ENCODE data around the gene AJAP1.

The AJAP1 gene, protein sequence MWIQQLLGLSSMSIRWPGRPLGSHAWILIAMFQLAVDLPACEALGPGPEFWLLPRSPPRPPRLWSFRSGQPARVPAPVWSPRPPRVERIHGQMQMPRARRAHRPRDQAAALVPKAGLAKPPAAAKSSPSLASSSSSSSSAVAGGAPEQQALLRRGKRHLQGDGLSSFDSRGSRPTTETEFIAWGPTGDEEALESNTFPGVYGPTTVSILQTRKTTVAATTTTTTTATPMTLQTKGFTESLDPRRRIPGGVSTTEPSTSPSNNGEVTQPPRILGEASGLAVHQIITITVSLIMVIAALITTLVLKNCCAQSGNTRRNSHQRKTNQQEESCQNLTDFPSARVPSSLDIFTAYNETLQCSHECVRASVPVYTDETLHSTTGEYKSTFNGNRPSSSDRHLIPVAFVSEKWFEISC

DNA sequence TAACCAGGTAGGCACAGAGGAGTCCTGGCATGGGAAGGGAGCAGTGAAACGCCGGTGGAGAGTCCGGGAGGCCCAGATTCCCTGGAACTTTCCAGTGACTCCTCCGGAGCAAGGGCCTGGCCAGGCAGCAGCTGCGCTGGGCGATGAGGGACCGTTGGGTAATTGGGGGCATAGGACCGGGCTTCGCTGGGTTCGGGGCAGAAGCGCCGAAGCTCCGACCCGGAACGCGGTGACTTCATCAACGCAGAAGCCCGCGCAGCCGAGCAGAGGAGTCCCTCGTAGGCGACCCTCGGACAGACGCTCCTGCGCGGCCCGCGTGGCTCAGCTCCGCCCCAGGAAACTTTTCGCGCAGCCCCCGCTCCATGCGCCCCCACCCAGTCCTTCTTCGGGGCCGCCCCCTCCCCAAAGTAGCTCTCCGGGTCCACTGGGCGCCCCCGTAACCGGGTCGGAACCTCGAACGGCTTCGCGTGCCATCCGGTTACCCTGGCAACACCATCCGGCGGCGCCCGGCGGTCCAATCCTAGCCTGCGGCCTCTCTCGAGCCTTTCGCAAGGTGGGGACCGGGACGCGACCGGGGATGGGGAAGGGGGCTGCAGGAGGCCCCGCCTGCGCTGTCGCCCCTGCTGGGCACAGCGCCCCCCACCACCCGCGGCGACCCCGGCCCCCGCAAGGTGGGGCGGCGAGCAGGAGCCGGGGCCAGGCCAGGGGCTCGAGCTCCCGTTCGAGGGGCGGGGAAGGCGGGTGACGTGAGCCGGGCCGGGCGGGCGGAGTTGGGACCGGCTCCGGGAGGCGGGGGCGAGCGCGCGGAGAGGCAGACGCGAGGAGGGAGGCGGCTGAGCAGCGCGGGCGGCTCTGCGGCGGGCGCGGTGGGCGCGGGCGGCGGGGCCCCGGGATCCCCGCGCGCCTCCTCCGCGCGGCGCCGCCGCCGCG, at the start of gene AJAP1:
TSS of gene AJAP1 (plus strand) at position 814 of the 930 bp plus-strand sequence. CDS start 817 bp downstream, outside the sequence.
- no peaks in the 10 kb centered on the region for H3K36me3 ChIP-seq
- peaks cover 57% of the 10 kb centered on the region for H4K20me1 ChIP-seq
- H3K27ac ChIP-seq = peak within 1 kb of the TSS; percentile 42; the same call in 1 of the 2 replicates
- H3K9ac ChIP-seq = peak within 1 kb of the TSS; percentile 58; the same call in 1 of the 2 replicates
- peak within 1 kb of the TSS; percentile 67 for H3K4me3 ChIP-seq
- H3K9me3 ChIP-seq = no peaks in the 10 kb centered on the region
- peaks cover 66% of the 10 kb centered on the region for H3K4me1 ChIP-seq
- TF ChIP-seq Cebpa-rat (IDR thresholded peaks at IDR 0.05) = no peak
- peak within 1 kb of the TSS; percentile 94 for H3K4me2 ChIP-seq
- peaks cover 80% of the 10 kb centered on the region for H3K27me3 ChIP-seq

DNA sequence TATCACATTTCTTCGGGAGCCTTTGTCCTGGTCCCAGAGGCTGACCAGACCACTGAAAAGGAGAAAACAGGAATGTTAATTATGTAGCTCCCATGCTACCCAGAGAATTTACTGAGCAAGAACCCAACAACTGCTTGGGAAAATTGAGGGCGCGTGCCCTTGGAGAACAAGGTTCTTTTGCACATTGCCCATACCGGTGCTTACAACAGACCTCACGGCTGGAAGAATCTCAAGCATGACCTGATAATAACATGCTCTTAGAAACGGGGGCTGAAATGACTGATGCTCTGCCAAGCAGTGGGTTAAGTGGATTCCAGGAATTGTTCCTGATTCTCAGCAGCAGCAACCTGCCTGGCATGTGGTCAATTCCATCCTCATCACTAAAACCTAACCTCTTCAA, 49.3 kb upstream of the AJAP1 start:
- Histone ChIP-seq H3K4me2 (no peak overlapping the region), H3K4me1 (no peaks in the 10 kb centered on the region), H3K9me3 (peaks cover 9% of the 10 kb centered on the region), H3K27me3 (0 out of 2 replicates have a peak, but pooled peaks cover 7% of the 10 kb centered on the region), H4K20me1 (no peaks in the 10 kb centered on the region), H3K27ac (no peak overlapping the region), H3K36me3 (no peaks in the 10 kb centered on the region), H3K4me3 (no peak overlapping the region), H3K9ac (no peak overlapping the region)
- no peak for TF ChIP-seq Cebpa-rat (IDR thresholded peaks at IDR 0.05)

DNA sequence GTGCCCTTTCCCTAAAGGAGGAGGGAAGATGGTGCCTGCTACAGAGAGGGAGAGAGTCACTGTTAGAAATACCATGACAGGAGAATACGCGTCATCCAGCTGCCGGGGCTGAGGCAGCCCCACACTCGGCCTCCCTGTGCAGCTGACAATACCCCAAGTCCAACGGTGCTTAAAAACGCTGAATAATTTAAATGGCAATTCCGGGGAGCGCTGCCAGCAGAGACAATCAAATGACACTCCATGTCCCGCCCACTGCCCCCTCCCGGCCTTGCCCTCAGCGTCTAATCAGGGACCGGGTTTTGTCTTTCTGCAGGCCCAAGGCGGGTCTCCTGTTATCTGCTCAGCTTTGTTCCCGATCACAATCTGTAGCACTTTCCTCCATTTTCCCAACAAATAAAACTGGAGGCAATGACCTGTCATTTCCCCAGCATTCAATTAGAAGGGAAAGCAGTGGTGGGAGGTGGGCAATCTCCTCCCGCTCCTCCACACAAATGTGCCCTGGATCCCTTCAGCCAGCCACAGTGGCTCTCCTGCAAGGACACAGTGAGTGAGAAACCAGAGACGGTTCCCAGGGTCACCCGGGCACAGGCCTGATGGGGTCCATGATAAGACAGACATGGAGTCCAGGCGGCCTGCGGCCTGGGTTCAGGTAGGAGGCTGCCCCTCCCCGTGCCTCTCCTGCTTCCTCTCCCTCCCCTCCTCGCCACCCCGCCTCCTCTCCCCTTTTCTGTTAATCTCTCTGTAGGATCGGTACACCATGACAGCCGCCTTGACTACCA, 42.7 kb upstream of the AJAP1 start:
- Histone ChIP-seq H3K4me3 (no peak overlapping the region), H3K9ac (no peak overlapping the region), H3K4me1 (no peaks in the 10 kb centered on the region), H3K36me3 (no peaks in the 10 kb centered on the region), H4K20me1 (no peaks in the 10 kb centered on the region; the same call in 1 of the 2 replicates), H3K9me3 (peaks cover 19% of the 10 kb centered on the region), H3K27me3 (no peaks in the 10 kb centered on the region), H3K4me2 (no peak overlapping the region), H3K27ac (no peak overlapping the region)
- TF ChIP-seq Cebpa-rat (IDR thresholded peaks at IDR 0.05) = no peak

DNA sequence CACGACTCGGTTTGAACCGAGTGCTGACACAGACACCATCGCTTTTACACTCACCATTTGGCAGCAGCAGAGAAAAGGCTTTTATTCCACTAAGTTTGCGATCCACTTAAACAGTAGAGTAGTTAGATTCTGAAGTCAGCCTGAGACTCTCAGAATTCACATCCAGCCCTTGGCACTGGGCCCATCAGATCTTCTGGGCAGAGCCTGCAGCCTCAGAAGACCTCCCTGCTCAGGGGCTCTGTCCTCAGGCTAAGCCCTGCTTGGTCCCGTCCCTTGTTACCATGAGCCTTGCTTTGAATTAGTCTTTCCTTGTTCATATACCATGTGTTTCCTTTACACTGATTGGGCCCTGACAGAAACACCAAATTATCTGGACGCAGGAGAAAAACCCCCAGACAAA, 41.4 kb upstream of the AJAP1 start:
- peaks cover 19% of the 10 kb centered on the region for H3K9me3 ChIP-seq
- no peaks in the 10 kb centered on the region; the same call in 1 of the 2 replicates for H4K20me1 ChIP-seq
- H3K27ac ChIP-seq = no peak overlapping the region
- no peak overlapping the region for H3K4me3 ChIP-seq
- no peak overlapping the region for H3K4me2 ChIP-seq
- H3K4me1 ChIP-seq = no peaks in the 10 kb centered on the region
- H3K9ac ChIP-seq = no peak overlapping the region
- no peaks in the 10 kb centered on the region for H3K27me3 ChIP-seq
- TF ChIP-seq Cebpa-rat (IDR thresholded peaks at IDR 0.05) = no peak
- no peaks in the 10 kb centered on the region for H3K36me3 ChIP-seq

DNA sequence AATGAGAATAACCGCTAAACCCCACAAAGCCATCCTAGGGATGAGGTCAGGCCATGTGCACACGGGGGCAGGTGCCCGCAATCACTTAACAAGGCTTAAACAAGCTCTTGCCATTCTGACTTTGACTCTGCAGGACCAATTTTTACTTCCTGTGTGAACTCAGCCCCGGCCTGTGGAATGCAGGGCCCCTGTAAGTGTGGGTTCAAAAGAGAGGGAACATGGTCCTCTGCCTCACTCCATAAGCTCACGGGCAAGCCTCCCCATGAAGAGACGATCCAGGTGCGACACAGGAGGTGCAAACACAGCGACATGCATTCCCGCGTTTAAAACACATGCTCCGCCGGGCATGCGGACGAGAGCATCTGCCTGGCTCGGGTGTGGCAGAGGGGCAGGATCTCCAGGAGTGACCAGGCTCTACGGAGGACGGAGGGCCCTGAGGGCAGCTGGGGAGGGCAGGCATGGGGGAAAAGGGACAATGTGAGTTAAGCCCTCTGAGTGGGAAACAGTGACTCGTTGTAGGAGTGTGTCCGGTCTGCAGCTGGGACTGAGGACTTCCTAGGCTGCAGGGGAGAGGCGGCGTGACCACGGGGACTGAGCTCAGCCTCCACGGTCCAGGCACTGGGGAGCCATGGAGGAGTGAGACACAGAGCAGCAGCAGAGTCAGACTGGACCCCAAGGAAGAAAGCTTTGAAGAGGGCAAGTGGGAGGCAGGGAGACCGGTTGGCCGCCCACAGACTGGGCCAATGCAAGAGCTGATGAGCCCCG, 40.6 kb upstream of the AJAP1 start:
- Histone ChIP-seq H3K4me3 (no peak overlapping the region), H3K4me1 (no peaks in the 10 kb centered on the region), H3K27me3 (no peaks in the 10 kb centered on the region), H3K9ac (no peak overlapping the region), H3K36me3 (no peaks in the 10 kb centered on the region), H3K27ac (no peak overlapping the region), H4K20me1 (no peaks in the 10 kb centered on the region; the same call in 1 of the 2 replicates), H3K4me2 (no peak overlapping the region), H3K9me3 (peaks cover 19% of the 10 kb centered on the region)
- no peak for TF ChIP-seq Cebpa-rat (IDR thresholded peaks at IDR 0.05)

DNA sequence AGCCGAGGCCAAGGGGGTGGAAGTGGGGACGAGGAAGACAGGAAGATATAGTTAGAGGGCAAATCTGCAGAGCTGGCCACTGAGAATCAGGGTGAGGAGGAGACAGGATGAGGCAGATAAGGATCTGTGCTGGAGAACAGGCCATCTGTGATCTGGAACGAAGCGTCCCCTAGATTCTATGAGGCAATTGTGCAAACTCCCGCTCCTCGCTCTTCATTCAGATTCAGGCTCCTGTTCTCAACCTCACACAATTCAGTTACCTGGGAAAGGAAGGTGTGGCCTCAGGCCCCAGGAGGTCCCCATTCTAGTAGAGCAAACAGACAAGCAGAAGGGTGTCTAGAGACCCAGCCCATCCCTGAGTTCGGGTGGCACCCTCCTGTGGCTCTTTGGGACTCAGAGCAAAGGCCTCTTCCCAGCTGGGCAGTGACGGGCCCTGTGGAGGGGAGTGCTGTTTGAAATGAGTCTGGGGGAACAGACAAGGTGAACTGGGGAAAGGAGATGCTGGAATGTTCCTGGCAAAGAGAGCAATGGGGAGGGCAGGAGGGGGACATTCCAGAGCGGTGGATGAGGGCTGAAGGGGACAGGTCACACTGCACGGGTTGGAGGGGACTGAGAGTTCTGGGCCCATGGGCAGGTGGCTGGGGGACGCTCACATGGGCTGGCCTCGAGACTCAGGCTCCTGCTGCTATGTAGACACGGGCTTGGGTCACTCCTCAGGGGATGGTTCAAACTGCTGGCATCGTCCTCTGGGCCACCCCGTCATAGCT, 39.9 kb upstream of the AJAP1 start:
- no peak overlapping the region for H3K27ac ChIP-seq
- H3K4me3 ChIP-seq = no peak overlapping the region
- no peak overlapping the region for H3K4me2 ChIP-seq
- peaks cover 15% of the 10 kb centered on the region for H3K9me3 ChIP-seq
- no peaks in the 10 kb centered on the region for H3K27me3 ChIP-seq
- H3K36me3 ChIP-seq = no peaks in the 10 kb centered on the region
- no peak overlapping the region for H3K9ac ChIP-seq
- no peaks in the 10 kb centered on the region; the same call in 1 of the 2 replicates for H4K20me1 ChIP-seq
- no peaks in the 10 kb centered on the region for H3K4me1 ChIP-seq
- no peak for TF ChIP-seq Cebpa-rat (IDR thresholded peaks at IDR 0.05)

DNA sequence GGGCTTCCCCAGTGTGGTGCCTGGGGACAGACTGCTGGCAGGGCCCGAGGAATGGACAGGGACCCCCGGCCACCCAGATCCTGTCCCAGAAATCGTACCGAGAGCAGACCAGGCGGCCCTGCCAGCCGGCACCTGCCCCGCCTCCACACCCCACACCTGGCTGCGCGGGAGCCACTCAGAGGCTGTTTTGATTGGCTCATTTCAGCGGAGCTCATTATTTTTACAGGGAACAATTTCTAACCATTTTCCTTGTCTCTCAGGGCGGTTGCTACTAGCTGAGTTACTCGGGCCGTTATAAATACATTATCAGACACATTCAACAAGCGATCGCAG, 39.3 kb upstream of the AJAP1 start:
- Histone ChIP-seq H4K20me1 (no peaks in the 10 kb centered on the region; the same call in 1 of the 2 replicates), H3K9me3 (peaks cover 11% of the 10 kb centered on the region), H3K36me3 (no peaks in the 10 kb centered on the region), H3K4me1 (no peaks in the 10 kb centered on the region), H3K27me3 (no peaks in the 10 kb centered on the region), H3K9ac (no peak overlapping the region), H3K4me3 (no peak overlapping the region), H3K4me2 (no peak overlapping the region), H3K27ac (no peak overlapping the region)
- no peak for TF ChIP-seq Cebpa-rat (IDR thresholded peaks at IDR 0.05)

DNA sequence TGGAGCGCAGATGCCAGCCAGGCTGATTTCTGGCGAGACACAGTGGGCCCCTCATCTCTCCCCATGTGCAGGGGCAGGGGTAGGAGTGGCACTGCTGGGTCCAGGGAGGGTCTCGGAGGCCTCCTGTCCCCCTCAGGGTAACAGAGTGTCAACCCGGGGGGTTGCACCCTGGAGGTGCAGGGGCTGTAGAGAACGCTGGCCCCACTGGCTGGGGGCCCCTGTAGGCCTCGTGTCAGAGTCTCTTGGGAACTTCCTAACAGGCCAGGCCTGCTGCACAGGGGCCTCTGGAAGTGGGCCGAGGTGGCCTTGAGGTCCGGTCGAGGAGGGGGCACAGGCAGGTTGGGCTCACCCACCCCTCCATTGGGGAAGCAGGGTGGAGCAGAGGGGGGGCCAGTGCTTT, 38.9 kb upstream of the AJAP1 start:
- H3K9me3 ChIP-seq = peaks cover 7% of the 10 kb centered on the region
- no peaks in the 10 kb centered on the region; the same call in 1 of the 2 replicates for H4K20me1 ChIP-seq
- no peak overlapping the region for H3K9ac ChIP-seq
- no peaks in the 10 kb centered on the region for H3K27me3 ChIP-seq
- no peak overlapping the region for H3K4me3 ChIP-seq
- H3K27ac ChIP-seq = no peak overlapping the region
- no peaks in the 10 kb centered on the region for H3K36me3 ChIP-seq
- H3K4me2 ChIP-seq = no peak overlapping the region
- H3K4me1 ChIP-seq = no peaks in the 10 kb centered on the region
- no peak for TF ChIP-seq Cebpa-rat (IDR thresholded peaks at IDR 0.05)

Data from BLaER1 (cell line).